GM21526 (cell line): ENCODE data around the gene CLEC1A.

Experiments
- ATAC-seq: cut with Tn5 transposase; IDR thresholded peaks from one replicate; pipeline ENCODE4 v1.9.1; 2021; ENCODE audit warnings: moderate library complexity; ENCODE audit not compliant: unreplicated experiment, low FRiP score

The CLEC1A gene

GRCh38 chr12:10098791-10099190 is at the start of gene CLEC1A:
CLEC1A (minus strand) TSS chr12:10098985; CDS start chr12:10098922, 63 bp downstream.
- ATAC-seq, result no peak

GRCh38 chr12:10147714-10148403 is 49.1 kb upstream of the CLEC1A start:
- ATAC-seq, result peak; percentile 59

GRCh38 chr12:10142976-10143589 is 44.3 kb upstream of the CLEC1A start:
- ATAC-seq, result no peak

- ATAC-seq, result no peak
Measured at GRCh38 chr12:10140001-10140400, 41.2 kb upstream of the CLEC1A start.

GRCh38 chr12:10136637-10137205 is 37.9 kb upstream of the CLEC1A start:
- no peak for ATAC-seq

- ATAC-seq, result no peak
Measured at GRCh38 chr12:10135126-10135525, 36.3 kb upstream of the CLEC1A start.

GRCh38 chr12:10132850-10133370 is 34.1 kb upstream of the CLEC1A start:
- no peak for ATAC-seq

GRCh38 chr12:10131111-10131690 is 32.4 kb upstream of the CLEC1A start:
- ATAC-seq, result no peak

GRCh38 chr12:10130042-10130441 is 31.3 kb upstream of the CLEC1A start, which contains the start of gene CLEC7A:
CLEC7A (minus strand) TSS chr12:10130199; CDS start chr12:10130082, 117 bp downstream.
- no peak for ATAC-seq

- ATAC-seq, result no peak
Measured at GRCh38 chr12:10128687-10129086, 29.9 kb upstream of the CLEC1A start.

- no peak for ATAC-seq
Measured at GRCh38 chr12:10126413-10126812, 27.6 kb upstream of the CLEC1A start.

GRCh38 chr12:10122689-10123088 is 23.9 kb upstream of the CLEC1A start:
- ATAC-seq, result no peak

GRCh38 chr12:10121278-10121677 is 22.5 kb upstream of the CLEC1A start:
- ATAC-seq, result no peak

- no peak for ATAC-seq
Measured at GRCh38 chr12:10119066-10119465, 20.3 kb upstream of the CLEC1A start.

- no peak for ATAC-seq
Measured at GRCh38 chr12:10115890-10116289, 17.1 kb upstream of the CLEC1A start.

GRCh38 chr12:10115311-10115710 is 16.5 kb upstream of the CLEC1A start:
- no peak for ATAC-seq

- no peak for ATAC-seq
Measured at GRCh38 chr12:10113920-10114319, 15.1 kb upstream of the CLEC1A start.

- no peak for ATAC-seq
Measured at GRCh38 chr12:10113075-10113474, 14.3 kb upstream of the CLEC1A start.

GRCh38 chr12:10111451-10111850 is 12.7 kb upstream of the CLEC1A start:
- no peak for ATAC-seq

GRCh38 chr12:10110256-10110844 is 11.6 kb upstream of the CLEC1A start:
- ATAC-seq, result no peak

GRCh38 chr12:10102322-10102721 is 3.5 kb upstream of the CLEC1A start:
- ATAC-seq, result no peak
